ENCODE data around the gene ENDOU.
"Not testable (repeated sequence)": the region's sequence is repeated elsewhere in the genome, so short reads cannot be mapped to it uniquely, and the experiment has no call there.

The ENDOU gene

DNA sequence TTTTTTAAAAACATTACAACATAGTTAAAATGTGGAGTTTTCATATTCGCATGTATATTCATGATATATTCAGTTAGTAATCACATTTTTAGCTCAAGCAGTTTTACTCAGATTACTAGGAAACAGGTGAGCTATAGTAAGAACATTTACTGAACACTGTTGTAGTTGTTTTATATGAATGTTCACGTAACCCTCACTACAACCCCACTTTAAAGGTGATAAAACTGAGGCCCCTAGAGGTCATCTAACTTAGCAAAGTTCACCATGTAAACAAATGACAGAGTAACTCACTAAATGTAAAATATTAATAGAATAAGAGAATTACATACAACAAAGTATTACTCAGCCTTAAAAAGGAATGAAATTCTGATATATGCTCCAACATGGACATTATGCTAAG is 45.5 kb downstream of the ENDOU start:
- Mint-ChIP-seq H3K27me3 (ENCODE audit: low read depth) (no peaks in the 10 kb centered on the region), H3K4me3 (no peak overlapping the region), H3K4me1 (no peaks in the 10 kb centered on the region), H3K27ac (no peak overlapping the region), H3K36me3 (ENCODE audit: low read depth) (peaks cover 87% of the 10 kb centered on the region), H3K9me3 (peaks cover 13% of the 10 kb centered on the region)
- TF ChIP-seq, protein P1, sequence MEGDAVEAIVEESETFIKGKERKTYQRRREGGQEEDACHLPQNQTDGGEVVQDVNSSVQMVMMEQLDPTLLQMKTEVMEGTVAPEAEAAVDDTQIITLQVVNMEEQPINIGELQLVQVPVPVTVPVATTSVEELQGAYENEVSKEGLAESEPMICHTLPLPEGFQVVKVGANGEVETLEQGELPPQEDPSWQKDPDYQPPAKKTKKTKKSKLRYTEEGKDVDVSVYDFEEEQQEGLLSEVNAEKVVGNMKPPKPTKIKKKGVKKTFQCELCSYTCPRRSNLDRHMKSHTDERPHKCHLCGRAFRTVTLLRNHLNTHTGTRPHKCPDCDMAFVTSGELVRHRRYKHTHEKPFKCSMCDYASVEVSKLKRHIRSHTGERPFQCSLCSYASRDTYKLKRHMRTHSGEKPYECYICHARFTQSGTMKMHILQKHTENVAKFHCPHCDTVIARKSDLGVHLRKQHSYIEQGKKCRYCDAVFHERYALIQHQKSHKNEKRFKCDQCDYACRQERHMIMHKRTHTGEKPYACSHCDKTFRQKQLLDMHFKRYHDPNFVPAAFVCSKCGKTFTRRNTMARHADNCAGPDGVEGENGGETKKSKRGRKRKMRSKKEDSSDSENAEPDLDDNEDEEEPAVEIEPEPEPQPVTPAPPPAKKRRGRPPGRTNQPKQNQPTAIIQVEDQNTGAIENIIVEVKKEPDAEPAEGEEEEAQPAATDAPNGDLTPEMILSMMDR (IDR thresholded peaks at IDR 0.05; ENCODE audit: unreplicated experiment in 3 of 3), result no peak

DNA sequence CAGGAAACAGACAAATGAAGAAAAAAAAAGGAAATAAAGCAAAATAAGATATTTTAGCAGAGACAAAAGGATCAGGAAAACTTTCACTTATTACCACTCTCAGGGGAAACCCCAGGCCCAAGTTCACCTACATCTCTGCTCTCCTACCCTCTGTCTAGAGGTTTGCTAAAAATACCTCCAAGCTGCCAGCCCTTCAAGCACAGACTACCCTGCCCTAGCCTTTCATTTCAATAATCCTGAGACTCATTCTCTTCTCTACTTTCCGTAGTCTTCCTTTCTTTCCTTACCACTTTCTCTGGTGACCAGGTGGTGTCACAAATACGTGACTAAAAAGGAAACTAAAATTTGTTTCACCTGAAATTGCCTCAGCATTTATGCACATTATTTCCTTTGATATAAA is 53.2 kb downstream of the ENDOU start:
- H3K36me3 Mint-ChIP-seq (ENCODE audit: low read depth), result peaks cover 69% of the 10 kb centered on the region
- TF ChIP-seq, protein P1 (IDR thresholded peaks at IDR 0.05; ENCODE audit: unreplicated experiment in 3 of 3), result no peak
- peaks cover 6% of the 10 kb centered on the region for H3K9me3 Mint-ChIP-seq
- no peaks in the 10 kb centered on the region for H3K4me1 Mint-ChIP-seq
- no peak overlapping the region for H3K4me3 Mint-ChIP-seq
- H3K27me3 Mint-ChIP-seq (ENCODE audit: low read depth), result no peaks in the 10 kb centered on the region
- no peak overlapping the region for H3K27ac Mint-ChIP-seq

DNA sequence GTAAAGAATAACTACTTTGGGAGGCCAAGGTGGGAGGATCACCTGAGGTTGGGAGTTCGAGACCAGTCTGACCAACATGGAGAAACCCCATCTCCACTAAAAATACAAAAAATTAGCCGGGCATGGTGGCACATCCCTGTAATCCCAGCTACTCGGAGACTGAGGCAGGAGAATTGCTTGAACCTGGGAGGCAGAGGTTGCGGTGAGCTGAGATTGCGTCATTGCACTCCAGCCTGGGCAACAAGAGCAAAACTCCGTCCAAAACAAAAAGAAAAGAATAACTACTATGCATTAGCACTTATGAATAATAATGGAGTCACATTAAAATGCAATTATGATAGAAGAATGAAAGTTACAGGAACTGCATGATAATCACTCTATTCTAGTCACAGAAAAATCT is 57.4 kb downstream of the ENDOU start:
- H3K36me3 Mint-ChIP-seq (ENCODE audit: low read depth), result peaks cover 56% of the 10 kb centered on the region
- not testable (repeated sequence) for H3K27me3 Mint-ChIP-seq (ENCODE audit: low read depth); H3K4me3 Mint-ChIP-seq; H3K4me1 Mint-ChIP-seq; H3K27ac Mint-ChIP-seq; H3K9me3 Mint-ChIP-seq
